Fibroblast of the aortic adventitia (primary cell): ENCODE measurements around the gene BNC2. TPM values are rescaled to one million over a fixed set of nuclear protein-coding genes. Genes with fewer than 3 reads are reported as not detected.

Experiments
- DNase-seq: peaks from one replicate; pipeline ENCODE4 v3.0.0-alpha.2; 2010; ENCODE audit warnings: low read depth
- H3K4me3 ChIP-seq: 2 replicates; pipeline ENCODE4 v1.5.1; 2011; ENCODE audit warnings: low read depth, mild to moderate bottlenecking, control low read depth, low read length, moderate library complexity
- total RNA-seq: library from RNA; depleted of rRNA; stranded (reverse); fragments of >200 nt; gene quantifications from 2 replicates; pipeline ENCODE4 v1.2.3, GENCODE V29; 2012; ENCODE audit warnings: low replicate concordance
- TF ChIP-seq, protein P1 (sequence below): IDR thresholded peaks from 2 replicates; pipeline ENCODE4 v1.5.1; 2011; ENCODE audit warnings: mild to moderate bottlenecking, low read length, control low read depth, inconsistent platforms; ENCODE audit not compliant: insufficient read depth

Gene BNC2
- total RNA-seq, 1 donor: 53.3 TPM

DNA sequence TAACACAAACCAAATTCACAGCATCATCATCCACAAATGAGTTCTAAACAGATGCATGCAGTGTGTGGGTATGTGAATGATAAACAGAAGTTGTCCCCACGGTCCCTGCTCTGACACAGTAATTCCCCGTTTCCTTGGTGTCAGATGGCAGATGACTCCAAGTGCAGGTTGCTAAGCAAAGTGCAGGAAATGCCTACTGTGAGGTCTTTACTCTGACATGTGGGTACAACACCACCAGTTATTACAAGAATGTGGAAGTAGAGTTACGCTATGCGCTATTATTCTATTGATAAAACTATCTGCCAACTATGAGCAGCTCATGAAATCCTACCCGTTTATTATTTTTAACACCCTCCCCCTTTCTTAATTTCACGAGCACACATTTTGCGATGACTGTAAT lies 448.9 kb downstream of the BNC2 start:
- TF ChIP-seq, protein P1, sequence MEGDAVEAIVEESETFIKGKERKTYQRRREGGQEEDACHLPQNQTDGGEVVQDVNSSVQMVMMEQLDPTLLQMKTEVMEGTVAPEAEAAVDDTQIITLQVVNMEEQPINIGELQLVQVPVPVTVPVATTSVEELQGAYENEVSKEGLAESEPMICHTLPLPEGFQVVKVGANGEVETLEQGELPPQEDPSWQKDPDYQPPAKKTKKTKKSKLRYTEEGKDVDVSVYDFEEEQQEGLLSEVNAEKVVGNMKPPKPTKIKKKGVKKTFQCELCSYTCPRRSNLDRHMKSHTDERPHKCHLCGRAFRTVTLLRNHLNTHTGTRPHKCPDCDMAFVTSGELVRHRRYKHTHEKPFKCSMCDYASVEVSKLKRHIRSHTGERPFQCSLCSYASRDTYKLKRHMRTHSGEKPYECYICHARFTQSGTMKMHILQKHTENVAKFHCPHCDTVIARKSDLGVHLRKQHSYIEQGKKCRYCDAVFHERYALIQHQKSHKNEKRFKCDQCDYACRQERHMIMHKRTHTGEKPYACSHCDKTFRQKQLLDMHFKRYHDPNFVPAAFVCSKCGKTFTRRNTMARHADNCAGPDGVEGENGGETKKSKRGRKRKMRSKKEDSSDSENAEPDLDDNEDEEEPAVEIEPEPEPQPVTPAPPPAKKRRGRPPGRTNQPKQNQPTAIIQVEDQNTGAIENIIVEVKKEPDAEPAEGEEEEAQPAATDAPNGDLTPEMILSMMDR: no peak
- DNase-seq: no peak
- H3K4me3 ChIP-seq: no peak overlapping the region

DNA sequence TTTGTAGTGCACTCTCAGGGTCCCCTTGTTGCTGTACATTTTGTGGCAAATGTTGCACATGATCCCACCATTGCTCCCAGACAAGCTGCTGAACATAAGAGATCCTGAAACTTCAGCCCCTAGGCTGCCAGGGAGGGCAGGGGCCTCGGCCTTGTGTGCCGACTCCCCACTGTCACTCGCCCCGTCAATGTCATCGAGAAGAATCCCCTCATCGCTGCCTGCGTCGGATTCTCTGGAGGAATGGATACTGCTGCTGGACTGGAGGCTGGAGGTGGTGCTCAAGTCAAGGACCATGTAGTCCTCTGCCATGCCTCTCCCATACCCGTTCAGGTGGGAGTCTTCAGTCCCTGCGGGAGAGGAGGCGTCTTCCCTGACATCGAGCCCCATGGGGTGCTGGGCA lies 451.3 kb downstream of the BNC2 start:
- no peak for DNase-seq
- TF ChIP-seq, protein P1: no peak
- no peak overlapping the region for H3K4me3 ChIP-seq

DNA sequence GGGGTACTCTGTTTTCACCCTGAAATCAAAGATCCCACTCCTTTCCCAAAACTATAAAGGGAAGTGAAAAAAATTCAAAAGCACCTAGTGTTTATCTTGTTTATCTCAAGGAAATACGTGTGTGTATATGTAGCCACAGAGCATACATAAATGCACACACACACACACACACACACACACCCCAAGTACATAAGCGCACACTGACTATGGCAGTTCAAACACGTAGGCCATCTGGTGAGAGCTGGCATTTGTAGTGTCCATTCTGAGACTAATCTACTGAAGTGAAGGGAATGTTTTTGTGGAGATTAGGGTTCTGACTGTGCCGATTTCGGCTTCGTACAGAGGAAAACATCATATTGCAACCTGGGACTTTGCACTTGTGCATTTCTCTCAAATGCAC lies 451.7 kb downstream of the BNC2 start:
- DNase-seq: no peak
- TF ChIP-seq, protein P1: no peak
- no peak overlapping the region for H3K4me3 ChIP-seq

DNA sequence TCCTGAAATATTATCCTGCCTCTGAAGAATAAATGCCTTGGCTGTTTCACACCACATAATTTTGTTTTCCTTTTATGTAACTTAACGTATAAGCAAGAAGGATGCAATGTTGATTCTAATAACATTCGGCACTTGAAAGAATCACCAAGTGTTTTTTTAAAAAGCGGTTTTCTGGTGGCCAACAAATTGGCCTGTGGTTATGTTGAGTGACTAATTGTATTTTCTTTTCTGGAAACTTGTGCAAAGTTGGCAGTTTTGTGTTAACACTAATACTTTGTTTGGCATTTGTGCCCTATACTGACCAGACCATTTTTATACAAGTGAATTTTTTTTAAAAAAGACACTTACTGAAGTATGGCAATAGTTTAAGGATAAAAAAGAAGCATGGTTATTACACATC lies 452.7 kb downstream of the BNC2 start:
- H3K4me3 ChIP-seq: no peak overlapping the region
- peak; percentile 47 for DNase-seq
- TF ChIP-seq, protein P1: no peak

DNA sequence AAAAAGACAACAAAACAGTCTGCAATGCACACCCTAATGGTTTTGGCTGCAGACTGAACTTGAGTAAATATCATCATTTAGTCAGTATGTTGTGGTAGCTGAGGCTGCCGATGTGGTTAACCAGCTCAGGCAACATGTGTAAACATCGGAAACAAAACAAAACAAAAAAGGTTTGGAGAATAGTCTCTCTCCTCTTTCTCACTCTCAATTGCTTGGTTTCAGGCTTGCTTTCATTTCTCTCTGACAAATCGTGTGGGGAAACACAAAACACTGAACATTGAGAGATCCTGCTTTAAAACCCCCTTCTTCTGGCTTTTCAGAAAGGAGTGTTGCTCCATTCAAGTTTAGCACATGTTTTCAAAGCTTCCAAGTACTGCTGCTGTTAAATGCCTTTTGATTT lies 453.3 kb downstream of the BNC2 start:
- TF ChIP-seq, protein P1: no peak
- DNase-seq: peak; percentile 71
- H3K4me3 ChIP-seq: no peak overlapping the region

DNA sequence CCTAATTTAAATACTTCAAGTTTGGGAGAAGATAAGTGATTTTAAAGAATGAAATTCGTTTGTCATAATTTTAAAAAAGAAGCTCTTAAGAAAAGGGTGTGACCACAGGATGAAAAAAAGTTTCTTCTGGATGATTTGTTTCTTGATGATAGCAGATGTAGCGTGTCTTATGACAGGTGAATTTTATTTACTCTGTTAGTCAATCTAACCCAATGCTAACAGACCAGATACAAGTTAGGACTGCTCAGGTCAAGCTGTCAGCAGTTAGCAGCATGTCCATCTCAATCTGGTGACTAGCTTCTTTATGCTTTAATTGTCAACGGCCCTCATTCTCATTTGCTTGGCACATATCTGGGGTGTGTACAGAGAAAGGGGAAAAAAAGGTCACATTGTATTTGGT lies 456.0 kb downstream of the BNC2 start:
- TF ChIP-seq, protein P1: no peak
- H3K4me3 ChIP-seq: no peak overlapping the region
- no peak for DNase-seq

DNA sequence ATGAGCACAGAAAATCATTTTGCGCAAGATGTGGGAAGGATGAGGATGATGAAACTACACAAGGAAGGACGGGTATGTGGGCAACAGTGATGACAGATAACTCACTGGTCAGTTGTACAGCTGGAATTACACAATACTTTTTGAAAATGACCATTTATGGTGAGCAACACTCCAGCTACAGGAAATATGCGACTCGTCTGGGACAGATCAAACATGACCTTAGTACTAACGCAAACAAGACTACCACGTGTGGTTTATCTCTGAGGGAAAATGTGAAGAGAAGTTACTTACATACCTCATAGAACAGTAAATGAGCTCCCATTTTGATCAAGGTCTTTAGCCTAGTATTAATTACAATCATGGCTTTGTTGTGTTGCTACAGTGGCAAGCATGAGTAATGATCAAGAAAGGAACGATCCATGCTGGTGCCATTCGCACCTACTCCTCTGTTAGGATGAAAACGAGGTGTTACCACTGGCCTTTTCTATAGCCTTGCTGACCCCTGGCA lies 456.9 kb downstream of the BNC2 start:
- TF ChIP-seq, protein P1: no peak
- peak; percentile 87 for DNase-seq
- no peak overlapping the region for H3K4me3 ChIP-seq
